HEK293T (cell line): Measurements from ENCODE around the gene FGF14.

ENCODE experiments used
- ARNT ChIP-seq: fragments of 450-650 bp; IDR thresholded peaks from 2 replicates; pipeline ENCODE4 v1.6.1; 2017; ENCODE audit warnings: mild to moderate bottlenecking
- BHLHE40 ChIP-seq: fragments of 450-650 bp; IDR thresholded peaks from 2 replicates; pipeline ENCODE4 v1.6.1; 2016; ENCODE audit warnings: mild to moderate bottlenecking, moderate library complexity, borderline replicate concordance
- ELF4 ChIP-seq: fragments of 450-650 bp; IDR thresholded peaks from 2 replicates; pipeline ENCODE4 v1.6.1; 2017; ENCODE audit warnings: antibody characterized with exemption
- FOXM1 ChIP-seq: fragments of 450-650 bp; IDR thresholded peaks from 2 replicates; pipeline ENCODE4 v1.6.1; 2017; ENCODE audit warnings: mild to moderate bottlenecking, borderline replicate concordance
- SP1 ChIP-seq: fragments of 450-650 bp; IDR thresholded peaks from 2 replicates; pipeline ENCODE4 v1.6.1; 2017
- TF ChIP-seq, protein P1 (sequence below): fragments of 450-650 bp; IDR thresholded peaks from 2 replicates; pipeline ENCODE4 v1.6.1; 2016

DNA sequence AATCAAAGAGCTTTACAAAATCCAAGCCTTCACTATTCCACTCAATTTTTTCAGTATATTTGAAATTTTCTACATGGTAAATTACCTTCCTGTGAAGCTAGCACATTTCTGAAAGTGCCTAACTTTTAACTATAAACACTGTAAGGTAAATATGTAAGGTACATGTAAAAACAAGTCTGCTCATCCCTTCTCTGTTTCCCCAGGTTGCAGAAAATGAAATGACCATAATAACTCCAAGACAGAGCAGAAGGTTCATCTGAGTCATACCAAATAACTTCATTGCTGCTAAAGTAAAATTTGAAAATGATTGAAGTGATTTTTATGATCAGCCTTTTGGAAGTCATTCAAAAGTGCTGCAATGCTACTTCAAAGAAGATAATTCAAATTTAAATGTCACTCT is 28.6 kb downstream of the FGF14 start:
- TF ChIP-seq ELF4, result no peak
- TF ChIP-seq FOXM1, result no peak
- no peak for TF ChIP-seq ARNT
- TF ChIP-seq, protein P1, sequence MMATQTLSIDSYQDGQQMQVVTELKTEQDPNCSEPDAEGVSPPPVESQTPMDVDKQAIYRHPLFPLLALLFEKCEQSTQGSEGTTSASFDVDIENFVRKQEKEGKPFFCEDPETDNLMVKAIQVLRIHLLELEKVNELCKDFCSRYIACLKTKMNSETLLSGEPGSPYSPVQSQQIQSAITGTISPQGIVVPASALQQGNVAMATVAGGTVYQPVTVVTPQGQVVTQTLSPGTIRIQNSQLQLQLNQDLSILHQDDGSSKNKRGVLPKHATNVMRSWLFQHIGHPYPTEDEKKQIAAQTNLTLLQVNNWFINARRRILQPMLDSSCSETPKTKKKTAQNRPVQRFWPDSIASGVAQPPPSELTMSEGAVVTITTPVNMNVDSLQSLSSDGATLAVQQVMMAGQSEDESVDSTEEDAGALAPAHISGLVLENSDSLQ, result no peak
- no peak for TF ChIP-seq SP1
- TF ChIP-seq BHLHE40, result no peak
